Measurements from ENCODE around the gene NSRP1.

DNA sequence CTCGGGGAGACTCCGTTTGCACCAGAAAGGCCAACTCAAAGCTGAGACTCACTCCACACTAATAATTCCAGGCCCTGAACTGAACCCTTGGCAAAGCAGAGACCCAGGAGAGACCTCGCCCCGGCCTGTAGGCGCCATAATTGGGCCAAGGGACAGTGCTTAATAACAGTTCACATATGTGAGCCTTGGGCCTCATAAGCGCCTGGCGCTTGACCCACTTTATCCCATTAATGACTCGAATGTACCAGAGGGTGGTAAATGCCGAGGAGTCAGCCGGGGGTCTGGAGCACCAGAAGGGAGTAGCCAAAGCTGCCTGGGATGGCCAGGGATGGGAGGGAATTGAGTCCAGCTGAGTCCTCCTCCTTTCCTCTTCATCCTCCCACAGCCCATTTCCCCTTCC is 94.3 kb downstream of the NSRP1 start:
- TF ChIP-seq USF2 (IDR thresholded peaks at IDR 0.05; ENCODE audit: borderline replicate concordance, low read depth, low read length) (no peak), CTCF (IDR thresholded peaks at IDR 0.05 in 2 of 3, conservative IDR thresholded peaks at IDR 0.05 in 1 of 3; ENCODE audit: control insufficient read depth in 2 of 3, extremely low read depth in 1 of 3, insufficient read depth in 1 of 3, low read depth in 3 of 3, low read length in 3 of 3) (no peak), TARDBP (IDR thresholded peaks at IDR 0.05; ENCODE audit: borderline replicate concordance) (no peak), SRF (IDR thresholded peaks at IDR 0.05; ENCODE audit: low read depth in 2 of 2, low read length in 2 of 2) (no peak)
